GM21515 (cell line): ENCODE results near the gene FXYD3.

Source experiments
- ATAC-seq: cut with Tn5 transposase; IDR thresholded peaks from one replicate; pipeline ENCODE4 v1.9.1; 2021; ENCODE audit not compliant: unreplicated experiment

The FXYD3 gene

GRCh38 chr19:35105411-35106290 is 10.0 kb upstream of the FXYD3 start:
- no peak for ATAC-seq

- ATAC-seq = no peak
These were observed 9.4 kb upstream of the FXYD3 start for GRCh38 chr19:35106291-35106583.

- no peak for ATAC-seq
These were observed 8.6 kb upstream of the FXYD3 start for GRCh38 chr19:35106898-35107541.

- ATAC-seq = no peak
These were observed 8.1 kb upstream of the FXYD3 start for GRCh38 chr19:35107545-35107944.

GRCh38 chr19:35108730-35109129 is 6.9 kb upstream of the FXYD3 start:
- no peak for ATAC-seq

GRCh38 chr19:35109395-35110112 is 6.1 kb upstream of the FXYD3 start:
- ATAC-seq = no peak

- ATAC-seq = no peak
These were observed 4.6 kb upstream of the FXYD3 start for GRCh38 chr19:35110974-35111373.

GRCh38 chr19:35112995-35113688 is 2.5 kb upstream of the FXYD3 start:
- no peak for ATAC-seq

GRCh38 chr19:35114353-35115176 is 1.1 kb upstream of the FXYD3 start:
- ATAC-seq = no peak

- ATAC-seq = no peak
These were observed 614 bp downstream of the FXYD3 start for GRCh38 chr19:35116072-35116801.

- no peak for ATAC-seq
These were observed 1.5 kb downstream of the FXYD3 start for GRCh38 chr19:35117116-35117515.

GRCh38 chr19:35117799-35118198 is 2.2 kb downstream of the FXYD3 start:
- no peak for ATAC-seq

- no peak for ATAC-seq
These were observed 2.8 kb downstream of the FXYD3 start for GRCh38 chr19:35118268-35119020.

- no peak for ATAC-seq
These were observed 3.5 kb downstream of the FXYD3 start for GRCh38 chr19:35119091-35119490.

GRCh38 chr19:35119578-35120155 is 4.0 kb downstream of the FXYD3 start:
- no peak for ATAC-seq

GRCh38 chr19:35120492-35120891 is 4.9 kb downstream of the FXYD3 start:
- ATAC-seq = no peak

- no peak for ATAC-seq
These were observed 5.3 kb downstream of the FXYD3 start for GRCh38 chr19:35120898-35121297.

GRCh38 chr19:35122687-35123551 is 7.3 kb downstream of the FXYD3 start:
- no peak for ATAC-seq
